HepG2 (cell line): Measurements from ENCODE around the gene ASCC3.

ENCODE experiments used
- PBX2 ChIP-seq: IDR thresholded peaks from 2 replicates; pipeline ENCODE4 v1.6.1; 2016; ENCODE audit warnings: control low read depth
- PTBP1 ChIP-seq: fragments of 200-400 bp; formaldehyde crosslinking; IDR thresholded peaks from 2 replicates; pipeline ENCODE4 v1.6.1; 2018; ENCODE audit warnings: low read length, low read depth; ENCODE audit not compliant: poor library complexity, severe bottlenecking
- ZNF343 ChIP-seq: sonication (generic); formaldehyde crosslinking; IDR thresholded peaks from 2 replicates; pipeline ENCODE4 v1.4.0; 2020; ENCODE audit warnings: mild to moderate bottlenecking, missing genetic modification reagents
- ZSCAN31 ChIP-seq: sonication (generic); formaldehyde crosslinking; IDR thresholded peaks from 2 replicates; pipeline ENCODE4 v1.5.0; 2020; ENCODE audit warnings: low read depth, mild to moderate bottlenecking, missing genetic modification reagents

- TF ChIP-seq PBX2 (CRISPR knock-in tag) (no peak), PTBP1 (no peak), ZSCAN31 (CRISPR knock-in tag) (no peak), ZNF343 (CRISPR knock-in tag) (no peak)
Measured at GRCh38 chr6:100475554-100476320, 405.4 kb downstream of the ASCC3 start.
